Measurements from ENCODE around the gene RBP3. TPM values are rescaled to one million over a fixed set of nuclear protein-coding genes. Genes with fewer than 3 reads are reported as not detected.

The RBP3 gene
- total and polyA plus RNA-seq, 10 donors, result not detected

DNA sequence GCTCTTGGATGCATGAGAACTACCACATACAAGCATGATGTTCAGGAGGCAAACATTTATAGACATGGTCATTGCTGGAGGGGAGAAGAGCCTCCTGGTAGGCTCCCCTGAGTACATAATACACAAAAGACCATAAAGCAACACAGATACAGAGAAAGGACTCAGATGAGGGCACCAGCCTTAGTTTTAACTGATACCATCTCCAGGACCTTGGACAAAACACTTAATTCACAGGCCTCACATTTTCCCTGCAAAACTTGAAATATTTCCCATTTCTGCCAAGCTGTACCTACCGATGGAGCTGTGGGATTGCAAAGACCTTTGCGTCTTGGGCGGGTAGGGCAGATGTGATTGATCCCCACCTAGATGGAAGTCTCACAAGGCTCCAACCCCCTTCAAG is 52.6 kb downstream of the RBP3 start:
- no peaks in the 10 kb centered on the region for H3K36me3 ChIP-seq
- H3K27me3 ChIP-seq (replicated peaks in 1 of 7), result peaks cover 0 to 12% (median 0%) of the 10 kb centered on the region in 7 donors
- H3K4me3 ChIP-seq, result no peak overlapping the region
- no peak for DNase-seq
- H3K27ac ChIP-seq, result no peak overlapping the region
- H3K9me3 ChIP-seq, result no peaks in the 10 kb centered on the region
- TF ChIP-seq, protein P1, sequence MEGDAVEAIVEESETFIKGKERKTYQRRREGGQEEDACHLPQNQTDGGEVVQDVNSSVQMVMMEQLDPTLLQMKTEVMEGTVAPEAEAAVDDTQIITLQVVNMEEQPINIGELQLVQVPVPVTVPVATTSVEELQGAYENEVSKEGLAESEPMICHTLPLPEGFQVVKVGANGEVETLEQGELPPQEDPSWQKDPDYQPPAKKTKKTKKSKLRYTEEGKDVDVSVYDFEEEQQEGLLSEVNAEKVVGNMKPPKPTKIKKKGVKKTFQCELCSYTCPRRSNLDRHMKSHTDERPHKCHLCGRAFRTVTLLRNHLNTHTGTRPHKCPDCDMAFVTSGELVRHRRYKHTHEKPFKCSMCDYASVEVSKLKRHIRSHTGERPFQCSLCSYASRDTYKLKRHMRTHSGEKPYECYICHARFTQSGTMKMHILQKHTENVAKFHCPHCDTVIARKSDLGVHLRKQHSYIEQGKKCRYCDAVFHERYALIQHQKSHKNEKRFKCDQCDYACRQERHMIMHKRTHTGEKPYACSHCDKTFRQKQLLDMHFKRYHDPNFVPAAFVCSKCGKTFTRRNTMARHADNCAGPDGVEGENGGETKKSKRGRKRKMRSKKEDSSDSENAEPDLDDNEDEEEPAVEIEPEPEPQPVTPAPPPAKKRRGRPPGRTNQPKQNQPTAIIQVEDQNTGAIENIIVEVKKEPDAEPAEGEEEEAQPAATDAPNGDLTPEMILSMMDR (IDR thresholded peaks at IDR 0.05 in 8 of 11, conservative IDR thresholded peaks at IDR 0.05 in 3 of 11), result no peak
- TF ChIP-seq POLR2AphosphoS5 (IDR thresholded peaks at IDR 0.05) (no peak), POLR2A (IDR thresholded peaks at IDR 0.05) (no peak)
- 92 to 98% (median 95%) methylated on average over 3 of the region's 3 CpGs for WGBS, 5 donors
- peaks cover 0 to 21% (median 6%) of the 10 kb centered on the region in 6 donors for H3K4me1 ChIP-seq
- intact Hi-C loops (cut with DNase I; ENCODE audit: low total_unique reads), result no loop called here

DNA sequence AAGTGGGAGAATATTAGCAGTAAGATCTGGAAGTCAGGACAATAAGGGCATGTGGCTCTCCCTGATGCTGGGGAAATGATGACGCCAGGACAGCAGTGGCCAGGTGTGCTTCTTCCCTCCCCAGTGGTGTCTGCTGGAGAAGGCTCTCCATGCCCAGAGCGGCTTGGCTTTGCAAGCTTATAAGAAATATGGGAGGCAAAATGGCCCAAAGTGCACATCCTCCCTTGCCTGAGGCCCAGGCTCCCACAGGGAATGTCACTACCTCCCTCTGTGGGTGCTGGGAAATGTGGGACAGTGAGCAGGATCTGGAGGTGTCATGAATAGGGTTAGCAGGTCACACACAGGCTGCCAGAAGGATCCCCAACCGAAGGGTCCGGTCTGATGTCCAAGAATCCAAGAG is 53.0 kb downstream of the RBP3 start:
- Histone ChIP-seq H3K27me3 (replicated peaks in 1 of 7) (peaks cover 0 to 12% (median 0%) of the 10 kb centered on the region in 7 donors), H3K4me1 (peaks cover 0 to 21% (median 6%) of the 10 kb centered on the region in 6 donors), H3K4me3 (no peak overlapping the region), H3K36me3 (no peaks in the 10 kb centered on the region), H3K9me3 (no peaks in the 10 kb centered on the region), H3K27ac (no peak overlapping the region)
- no peak for TF ChIP-seq POLR2A (IDR thresholded peaks at IDR 0.05)
- no peak for TF ChIP-seq POLR2AphosphoS5 (IDR thresholded peaks at IDR 0.05)
- TF ChIP-seq, protein P1 (IDR thresholded peaks at IDR 0.05 in 8 of 11, conservative IDR thresholded peaks at IDR 0.05 in 3 of 11), result no peak
- 88 to 98% (median 93%) methylated on average over 4 of the region's 4 CpGs for WGBS, 5 donors
- no peak for DNase-seq
- intact Hi-C loops (cut with DNase I; ENCODE audit: low total_unique reads), result no loop called here

DNA sequence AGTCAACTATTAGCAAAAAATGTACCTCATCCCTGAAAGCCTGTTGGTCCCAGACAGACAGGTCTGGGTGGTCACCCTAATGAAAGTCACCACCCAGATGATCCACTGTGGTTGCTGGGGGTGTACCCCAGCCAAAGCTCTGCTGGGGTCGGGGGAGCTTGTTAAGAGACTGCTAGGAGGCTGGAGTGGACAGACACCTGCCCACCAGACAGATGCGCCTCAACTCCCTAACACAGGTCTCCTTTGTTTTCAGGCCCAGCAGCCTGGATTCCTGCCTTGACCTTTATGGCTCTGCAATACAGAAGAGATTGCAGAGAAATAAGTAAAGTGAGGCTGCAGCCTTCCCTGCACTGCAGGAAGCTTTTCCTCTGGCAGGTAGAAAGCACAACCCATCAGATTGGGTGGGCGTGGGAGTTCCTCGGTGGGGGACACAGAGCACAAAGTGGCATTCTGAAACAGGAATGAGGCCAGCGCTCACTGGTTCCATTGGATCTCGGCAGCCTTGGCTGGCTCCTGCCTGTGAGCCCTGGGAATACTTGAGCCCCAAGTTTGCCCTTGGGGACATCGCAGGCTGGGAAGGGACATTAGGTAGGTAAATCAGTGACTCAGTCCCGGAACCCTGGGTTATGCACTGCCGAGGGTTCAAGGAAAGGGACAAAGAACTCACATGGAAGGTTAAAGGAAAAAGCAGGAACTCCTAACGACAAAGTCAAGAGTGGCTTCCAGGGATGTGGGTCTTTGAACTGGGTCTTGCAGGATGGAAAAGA is 53.9 kb downstream of the RBP3 start:
- TF ChIP-seq, protein P1 (IDR thresholded peaks at IDR 0.05 in 8 of 11, conservative IDR thresholded peaks at IDR 0.05 in 3 of 11), result peak in 1 of 11 experiments; percentile 1
- TF ChIP-seq POLR2AphosphoS5 (IDR thresholded peaks at IDR 0.05), result no peak
- Histone ChIP-seq H3K27ac (peak overlapping the region in 6 of 8 donors; percentile 22 to 65 (median 54)), H3K4me1 (peaks cover 0 to 21% (median 6%) of the 10 kb centered on the region in 6 donors), H3K4me3 (no peak overlapping the region), H3K36me3 (no peaks in the 10 kb centered on the region), H3K9me3 (no peaks in the 10 kb centered on the region), H3K27me3 (replicated peaks in 1 of 7) (peaks cover 0 to 6% (median 0%) of the 10 kb centered on the region in 7 donors)
- 72 to 90% (median 84%) methylated on average over 8 to 10 of the region's 10 CpGs for WGBS, 5 donors
- DNase-seq, result peak; percentile 55
- intact Hi-C loops (cut with DNase I; ENCODE audit: low total_unique reads), result no loop called here

DNA sequence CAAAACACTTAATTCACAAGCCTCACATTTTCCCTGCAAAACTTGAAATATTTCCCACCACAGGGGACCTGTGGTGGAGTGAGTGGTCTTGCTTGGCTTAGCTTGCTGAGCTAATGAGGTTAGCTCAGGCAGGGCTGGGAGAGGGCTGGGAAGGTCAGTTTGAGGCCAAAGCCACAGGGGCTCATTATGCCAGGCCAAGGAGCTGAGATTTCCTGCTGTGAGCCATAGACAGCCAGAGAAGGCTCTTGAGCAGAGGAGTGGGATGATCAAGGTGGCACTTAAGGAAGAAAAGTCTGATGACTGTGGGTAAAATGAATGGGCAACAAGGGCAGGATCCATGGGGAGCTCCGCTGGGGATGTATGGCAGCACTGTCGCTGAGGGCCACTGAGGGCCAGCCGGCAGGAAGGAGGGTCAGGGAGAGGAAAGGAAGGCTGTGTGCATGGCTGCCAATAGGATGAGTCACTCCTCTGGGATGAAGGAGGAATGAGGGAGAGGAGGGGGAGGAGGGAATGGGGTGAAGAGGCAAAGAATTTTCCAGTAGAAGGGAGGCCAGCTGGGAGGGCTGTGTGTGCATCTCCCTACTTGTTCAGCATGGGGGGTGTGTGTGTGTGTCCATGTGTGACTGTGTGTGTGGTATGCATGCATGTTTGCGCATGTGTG is 54.6 kb downstream of the RBP3 start:
- H3K36me3 ChIP-seq, result no peaks in the 10 kb centered on the region
- DNase-seq, result peak; percentile 73
- no peaks in the 10 kb centered on the region for H3K9me3 ChIP-seq
- H3K4me1 ChIP-seq, result peaks cover 0 to 21% (median 6%) of the 10 kb centered on the region in 6 donors
- intact Hi-C loops (cut with DNase I; ENCODE audit: low total_unique reads), result no loop called here
- H3K27me3 ChIP-seq (replicated peaks in 1 of 7), result peaks cover 0 to 6% (median 0%) of the 10 kb centered on the region in 7 donors
- TF ChIP-seq, protein P1 (IDR thresholded peaks at IDR 0.05 in 8 of 11, conservative IDR thresholded peaks at IDR 0.05 in 3 of 11), result peak in 1 of 11 experiments; percentile 3
- TF ChIP-seq POLR2A (IDR thresholded peaks at IDR 0.05) (no peak), POLR2AphosphoS5 (IDR thresholded peaks at IDR 0.05) (peak in 2 of 3 donors; percentile 65 to 72)
- WGBS, 5 donors, result 48 to 77% (median 75%) methylated on average over 4 of the region's 4 CpGs
- no peak overlapping the region for H3K4me3 ChIP-seq
- H3K27ac ChIP-seq, result peak overlapping the region in 6 of 8 donors; percentile 22 to 65 (median 54)
